ENCODE results near the gene MEF2A. TPM values are rescaled to one million over a fixed set of nuclear protein-coding genes. Genes with fewer than 3 reads are reported as not detected.

The MEF2A gene
- total RNA-seq, 2 donors from 2014 or later: 25.1 to 68.7 TPM

- 47 to 52% methylated on average over 7 of the region's 7 CpGs for WGBS, 2 donors
- Histone ChIP-seq H3K27me3 (no peaks in the 10 kb centered on the region), H3K9me3 (no peaks in the 10 kb centered on the region), H3K4me1 (peaks cover 29% of the 10 kb centered on the region), H3K4me3 (no peak overlapping the region), H3K36me3 (replicated peaks in 1 of 2; ENCODE audit: insufficient read depth in 1 of 2, low read depth in 2 of 2) (peaks cover 0 to 18% of the 10 kb centered on the region in 2 donors), H3K27ac (peak overlapping the region in 3 of 4 donors; percentile 26 to 43 (median 35))
- TF ChIP-seq POLR2A (IDR thresholded peaks at IDR 0.05) (peak in 1 of 3 donors; percentile 26), CTCF (IDR thresholded peaks at IDR 0.05) (no peak)
- intact Hi-C loops (cut with DNase I): no loop called here
- peak; percentile 76 to 85 (median 82) for DNase-seq
- peak; percentile 47 for ATAC-seq
Measured at GRCh38 chr15:99708563-99708962, 142.8 kb downstream of the MEF2A start.

GRCh38 chr15:99709243-99709986 lies 143.6 kb downstream of the MEF2A start:
- H3K4me1 ChIP-seq: peaks cover 22% of the 10 kb centered on the region
- DNase-seq (no peak), ATAC-seq (no peak)
- H3K36me3 ChIP-seq (replicated peaks in 1 of 2; ENCODE audit: insufficient read depth in 1 of 2, low read depth in 2 of 2): peaks cover 0 to 18% of the 10 kb centered on the region in 2 donors
- no peaks in the 10 kb centered on the region for H3K9me3 ChIP-seq
- H3K27ac ChIP-seq: peak overlapping the region in 1 of 4 donors; percentile 26
- intact Hi-C loops (cut with DNase I): no loop called here
- 86 to 88% methylated on average over 16 of the region's 16 CpGs for WGBS, 2 donors
- no peak overlapping the region for H3K4me3 ChIP-seq
- H3K27me3 ChIP-seq: no peaks in the 10 kb centered on the region
- TF ChIP-seq CTCF (IDR thresholded peaks at IDR 0.05): no peak
- TF ChIP-seq POLR2A (IDR thresholded peaks at IDR 0.05): no peak

GRCh38 chr15:99711625-99712024 lies 145.8 kb downstream of the MEF2A start:
- H3K9me3 ChIP-seq: no peaks in the 10 kb centered on the region
- WGBS, 2 donors: 80% methylated on average over 5 of the region's 5 CpGs
- no peak for DNase-seq
- no peak overlapping the region for H3K4me3 ChIP-seq
- peaks cover 0 to 18% of the 10 kb centered on the region in 2 donors for H3K36me3 ChIP-seq (replicated peaks in 1 of 2; ENCODE audit: insufficient read depth in 1 of 2, low read depth in 2 of 2)
- no peaks in the 10 kb centered on the region for H3K27me3 ChIP-seq
- intact Hi-C loops (cut with DNase I): loop anchor here (10.0 kb wide), 1 partner anchor 447 kb away; no protein-coding TSS in a partner anchor
- peaks cover 20% of the 10 kb centered on the region for H3K4me1 ChIP-seq
- ATAC-seq: no peak
- TF ChIP-seq CTCF (IDR thresholded peaks at IDR 0.05) (no peak), POLR2A (IDR thresholded peaks at IDR 0.05) (no peak)
- no peak overlapping the region for H3K27ac ChIP-seq

GRCh38 chr15:99712415-99712814 lies 146.6 kb downstream of the MEF2A start:
- Histone ChIP-seq H3K4me1 (peaks cover 17% of the 10 kb centered on the region), H3K27ac (no peak overlapping the region), H3K9me3 (no peaks in the 10 kb centered on the region), H3K27me3 (no peaks in the 10 kb centered on the region), H3K36me3 (replicated peaks in 1 of 2; ENCODE audit: insufficient read depth in 1 of 2, low read depth in 2 of 2) (peaks cover 0 to 18% of the 10 kb centered on the region in 2 donors), H3K4me3 (no peak overlapping the region)
- intact Hi-C loops (cut with DNase I): loop anchor here (10.0 kb wide), 1 partner anchor 448 kb away; no protein-coding TSS in a partner anchor
- TF ChIP-seq CTCF (IDR thresholded peaks at IDR 0.05) (no peak), POLR2A (IDR thresholded peaks at IDR 0.05) (no peak)
- no peak for DNase-seq
- 81 to 84% methylated on average over 18 of the region's 18 CpGs for WGBS, 2 donors
- no peak for ATAC-seq

All from body of pancreas (tissue), 4 donors.